K562 (cell line): Measurements from ENCODE around the gene PHTF1. TPM values are rescaled to one million over a fixed set of nuclear protein-coding genes. Genes with fewer than 3 reads are reported as not detected.
A peak's percentile ranks its signal among the peaks of the same experiment; 100 is the strongest.

Source experiments
- ARNT ChIP-seq, 2 experiments: fragments of 450-650 bp; IDR thresholded peaks; 2 replicates each; pipeline ENCODE4 v1.6.1; 2016; ENCODE audit warnings: mild to moderate bottlenecking in 1 of 2
- BCOR ChIP-seq: fragments of 450-650 bp; IDR thresholded peaks from 2 replicates; pipeline ENCODE4 v1.6.1; 2016
- CBFA2T2 ChIP-seq: fragments of 450-650 bp; conservative IDR thresholded peaks from 2 replicates; pipeline ENCODE4 v1.6.1; 2017; ENCODE audit warnings: mild to moderate bottlenecking
- CBFB ChIP-seq: sonication (generic); formaldehyde crosslinking; IDR thresholded peaks from 2 replicates; pipeline ENCODE4 v1.4.0; 2020; ENCODE audit warnings: mild to moderate bottlenecking, missing genetic modification reagents
- ELF2 ChIP-seq: fragments of 250-450 bp; sonication (Bioruptor Pico); IDR thresholded peaks from 2 replicates; pipeline ENCODE4 v1.5.0; 2021; ENCODE audit warnings: mild to moderate bottlenecking
- MTA2 ChIP-seq: fragments of 450-650 bp; IDR thresholded peaks from 2 replicates; pipeline ENCODE4 v1.6.1; 2016; ENCODE audit warnings: low read depth
- RCOR1 ChIP-seq, 2 experiments: IDR thresholded peaks; 2 replicates each; pipeline ENCODE4 v1.6.1; 2012; ENCODE audit warnings: low read depth in 2 of 2, low read length in 2 of 2, borderline replicate concordance in 1 of 2, improper control_type of control experiment in 1 of 2
- STAT5A ChIP-seq: IDR thresholded peaks from 2 replicates; pipeline ENCODE4 v1.6.1; 2012; ENCODE audit warnings: low read length, inconsistent platforms, borderline replicate concordance
- TAL1 ChIP-seq: fragments of 450-650 bp; IDR thresholded peaks from 2 replicates; pipeline ENCODE4 v1.6.1; 2016; ENCODE audit warnings: mild to moderate bottlenecking
- TEAD4 ChIP-seq, 2 experiments: sonication (generic) in 1 of 2; formaldehyde crosslinking in 1 of 2; IDR thresholded peaks; 2 replicates each; pipeline versions ENCODE4 v1.6.1 to v1.8.0; 2012 to 2022; ENCODE audit warnings: borderline replicate concordance in 1 of 2, inconsistent platforms in 1 of 2, low read length in 1 of 2, mild to moderate bottlenecking in 1 of 2, missing genetic modification reagents in 1 of 2
- THRAP3 ChIP-seq: fragments of 450-650 bp; IDR thresholded peaks from 2 replicates; pipeline ENCODE4 v1.6.1; 2016; ENCODE audit warnings: mild to moderate bottlenecking, inconsistent platforms, borderline replicate concordance
- ZNF445 ChIP-seq: fragments of 250-450 bp; sonication (Bioruptor Pico); IDR thresholded peaks from 2 replicates; pipeline ENCODE4 v1.4.0; 2020; ENCODE audit warnings: low read depth, mild to moderate bottlenecking, moderate library complexity
- ZNF77 ChIP-seq: fragments of 250-450 bp; sonication (Bioruptor Pico); IDR thresholded peaks from 2 replicates; pipeline ENCODE4 v1.5.0; 2020
- ZNF778 ChIP-seq: fragments of 450-650 bp; formaldehyde crosslinking; IDR thresholded peaks from 2 replicates; pipeline ENCODE4 v1.4.0; 2020; ENCODE audit warnings: mild to moderate bottlenecking, moderate library complexity
- polyA plus RNA-seq, 8 experiments: library from polyadenylated mRNA; depleted of rRNA in 4 of 8; stranded (reverse) in 5 of 8; unstranded in 3 of 8; fragments of >200 nt; fragmentation: Nextera tagmentation in 2 of 8; fragmentation: Illumina TruSeq in 1 of 8; extraction: Ambion mirVana in 2 of 8; extraction: Trizol in 1 of 8; gene quantifications; 2 replicates each; pipeline versions ENCODE4 v1.2.1 to v1.2.3, GENCODE V29; 2011 to 2014; ENCODE audit warnings: inconsistent platforms in 1 of 8, missing spikeins in 1 of 8
- total RNA-seq, 7 experiments: library from RNA; depleted of rRNA in 6 of 7; stranded (reverse); fragments of >200 nt in 6 of 7; fragmentation: Illumina TruSeq in 2 of 7; extraction: Trizol in 2 of 7; gene quantifications; 2 replicates each; pipeline versions ENCODE4 v1.2.1 to v1.2.3, GENCODE V29; 2011 to 2021; ENCODE audit warnings: low replicate concordance in 1 of 7
- TF ChIP-seq, protein P1 (sequence below): fragments of 450-650 bp; IDR thresholded peaks from 2 replicates; pipeline ENCODE4 v1.6.1; 2017; ENCODE audit warnings: antibody characterized with exemption, mild to moderate bottlenecking
- TF ChIP-seq, protein P2 (sequence below): fragments of 250-450 bp; sonication (Bioruptor Pico); IDR thresholded peaks from 2 replicates; pipeline ENCODE4 v1.5.0; 2021; ENCODE audit warnings: mild to moderate bottlenecking, borderline replicate concordance
- TF ChIP-seq, protein P3 (sequence below): fragments of 250-450 bp; sonication (Bioruptor Pico); IDR thresholded peaks from 2 replicates; pipeline ENCODE4 v1.8.0; 2022; ENCODE audit warnings: moderate library complexity, mild to moderate bottlenecking, inconsistent platforms
- TF ChIP-seq, protein P4 (sequence below), 2 experiments: fragments of 150-350 bp in 1 of 2; IDR thresholded peaks; 2 replicates each; pipeline ENCODE4 v1.6.1; 2012 to 2016; ENCODE audit warnings: low read depth in 2 of 2, low read length in 2 of 2, mild to moderate bottlenecking in 1 of 2, moderate library complexity in 1 of 2

PHTF1 gene
- total and polyA plus RNA-seq, 9 of the 15 experiments (the other 6 are each of a cell fraction or from before 2014, with no cell fraction given): 8.4 to 36.2 (median 23.0) TPM

DNA sequence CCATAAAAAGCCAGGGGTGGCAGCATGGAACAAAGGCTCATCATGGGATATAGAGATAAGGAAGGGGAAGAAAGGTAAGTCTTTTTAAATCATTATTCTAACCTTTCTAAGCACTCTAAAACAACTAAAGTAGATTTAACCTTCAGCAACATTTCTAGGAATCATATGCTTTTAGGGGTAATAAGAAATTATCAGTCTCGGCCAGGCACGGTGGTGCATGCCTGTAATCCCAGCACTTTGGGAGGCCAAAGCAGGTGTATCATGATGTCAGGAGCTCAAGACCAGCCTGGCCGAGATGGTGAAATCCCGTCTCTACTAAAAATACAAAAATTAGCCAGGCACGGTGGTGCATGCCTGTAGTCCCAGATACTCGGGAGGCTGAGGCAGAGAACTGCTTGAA is 20.3 kb upstream of the PHTF1 start (continued):
- TF ChIP-seq ZNF77: no peak
- TF ChIP-seq, protein P1, sequence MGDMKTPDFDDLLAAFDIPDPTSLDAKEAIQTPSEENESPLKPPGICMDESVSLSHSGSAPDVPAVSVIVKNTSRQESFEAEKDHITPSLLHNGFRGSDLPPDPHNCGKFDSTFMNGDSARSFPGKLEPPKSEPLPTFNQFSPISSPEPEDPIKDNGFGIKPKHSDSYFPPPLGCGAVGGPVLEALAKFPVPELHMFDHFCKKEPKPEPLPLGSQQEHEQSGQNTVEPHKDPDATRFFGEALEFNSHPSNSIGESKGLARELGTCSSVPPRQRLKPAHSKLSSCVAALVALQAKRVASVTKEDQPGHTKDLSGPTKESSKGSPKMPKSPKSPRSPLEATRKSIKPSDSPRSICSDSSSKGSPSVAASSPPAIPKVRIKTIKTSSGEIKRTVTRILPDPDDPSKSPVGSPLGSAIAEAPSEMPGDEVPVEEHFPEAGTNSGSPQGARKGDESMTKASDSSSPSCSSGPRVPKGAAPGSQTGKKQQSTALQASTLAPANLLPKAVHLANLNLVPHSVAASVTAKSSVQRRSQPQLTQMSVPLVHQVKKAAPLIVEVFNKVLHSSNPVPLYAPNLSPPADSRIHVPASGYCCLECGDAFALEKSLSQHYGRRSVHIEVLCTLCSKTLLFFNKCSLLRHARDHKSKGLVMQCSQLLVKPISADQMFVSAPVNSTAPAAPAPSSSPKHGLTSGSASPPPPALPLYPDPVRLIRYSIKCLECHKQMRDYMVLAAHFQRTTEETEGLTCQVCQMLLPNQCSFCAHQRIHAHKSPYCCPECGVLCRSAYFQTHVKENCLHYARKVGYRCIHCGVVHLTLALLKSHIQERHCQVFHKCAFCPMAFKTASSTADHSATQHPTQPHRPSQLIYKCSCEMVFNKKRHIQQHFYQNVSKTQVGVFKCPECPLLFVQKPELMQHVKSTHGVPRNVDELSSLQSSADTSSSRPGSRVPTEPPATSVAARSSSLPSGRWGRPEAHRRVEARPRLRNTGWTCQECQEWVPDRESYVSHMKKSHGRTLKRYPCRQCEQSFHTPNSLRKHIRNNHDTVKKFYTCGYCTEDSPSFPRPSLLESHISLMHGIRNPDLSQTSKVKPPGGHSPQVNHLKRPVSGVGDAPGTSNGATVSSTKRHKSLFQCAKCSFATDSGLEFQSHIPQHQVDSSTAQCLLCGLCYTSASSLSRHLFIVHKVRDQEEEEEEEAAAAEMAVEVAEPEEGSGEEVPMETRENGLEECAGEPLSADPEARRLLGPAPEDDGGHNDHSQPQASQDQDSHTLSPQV: no peak
- TF ChIP-seq MTA2: peak; percentile 36; the same call in 1 of the 2 replicates
- TF ChIP-seq ELF2 (CRISPR knock-in tag): no peak
- TF ChIP-seq CBFA2T2: peak; percentile 67
- peak; percentile 52; the same call in 1 of the 2 replicates for TF ChIP-seq TEAD4 (IDR thresholded peaks at IDR 0.05; ENCODE audit: low read length)
- no peak for TF ChIP-seq TEAD4 (CRISPR knock-in tag; IDR thresholded peaks at IDR 0.05; ENCODE audit: borderline replicate concordance)
- 0 out of 4 replicates have a peak, but pooled peaks of 1 of the 2 experiments have one; percentile 54 for TF ChIP-seq ARNT (IDR thresholded peaks at IDR 0.05)
- TF ChIP-seq BCOR: peak; percentile 17; the same call in 1 of the 2 replicates
- TF ChIP-seq THRAP3: no peak
- TF ChIP-seq RCOR1 (IDR thresholded peaks at IDR 0.05; ENCODE audit: borderline replicate concordance in 1 of 2, low read depth in 2 of 2, low read length in 2 of 2): 0 out of 4 replicates have a peak, but pooled peaks of 1 of the 2 experiments have one; percentile 37
- TF ChIP-seq, protein P2, sequence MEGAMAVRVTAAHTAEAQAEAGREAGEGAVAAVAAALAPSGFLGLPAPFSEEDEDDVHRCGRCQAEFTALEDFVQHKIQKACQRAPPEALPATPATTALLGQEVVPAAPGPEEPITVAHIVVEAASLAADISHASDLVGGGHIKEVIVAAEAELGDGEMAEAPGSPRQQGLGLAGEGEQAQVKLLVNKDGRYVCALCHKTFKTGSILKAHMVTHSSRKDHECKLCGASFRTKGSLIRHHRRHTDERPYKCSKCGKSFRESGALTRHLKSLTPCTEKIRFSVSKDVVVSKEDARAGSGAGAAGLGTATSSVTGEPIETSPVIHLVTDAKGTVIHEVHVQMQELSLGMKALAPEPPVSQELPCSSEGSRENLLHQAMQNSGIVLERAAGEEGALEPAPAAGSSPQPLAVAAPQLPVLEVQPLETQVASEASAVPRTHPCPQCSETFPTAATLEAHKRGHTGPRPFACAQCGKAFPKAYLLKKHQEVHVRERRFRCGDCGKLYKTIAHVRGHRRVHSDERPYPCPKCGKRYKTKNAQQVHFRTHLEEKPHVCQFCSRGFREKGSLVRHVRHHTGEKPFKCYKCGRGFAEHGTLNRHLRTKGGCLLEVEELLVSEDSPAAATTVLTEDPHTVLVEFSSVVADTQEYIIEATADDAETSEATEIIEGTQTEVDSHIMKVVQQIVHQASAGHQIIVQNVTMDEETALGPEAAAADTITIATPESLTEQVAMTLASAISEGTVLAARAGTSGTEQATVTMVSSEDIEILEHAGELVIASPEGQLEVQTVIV (CRISPR knock-in tag): no peak
- TF ChIP-seq TAL1: peak; percentile 78
- TF ChIP-seq, protein P3, sequence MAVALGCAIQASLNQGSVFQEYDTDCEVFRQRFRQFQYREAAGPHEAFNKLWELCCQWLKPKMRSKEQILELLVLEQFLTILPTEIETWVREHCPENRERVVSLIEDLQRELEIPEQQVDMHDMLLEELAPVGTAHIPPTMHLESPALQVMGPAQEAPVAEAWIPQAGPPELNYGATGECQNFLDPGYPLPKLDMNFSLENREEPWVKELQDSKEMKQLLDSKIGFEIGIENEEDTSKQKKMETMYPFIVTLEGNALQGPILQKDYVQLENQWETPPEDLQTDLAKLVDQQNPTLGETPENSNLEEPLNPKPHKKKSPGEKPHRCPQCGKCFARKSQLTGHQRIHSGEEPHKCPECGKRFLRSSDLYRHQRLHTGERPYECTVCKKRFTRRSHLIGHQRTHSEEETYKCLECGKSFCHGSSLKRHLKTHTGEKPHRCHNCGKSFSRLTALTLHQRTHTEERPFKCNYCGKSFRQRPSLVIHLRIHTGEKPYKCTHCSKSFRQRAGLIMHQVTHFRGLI (CRISPR knock-in tag): no peak
- no peak for TF ChIP-seq CBFB (CRISPR knock-in tag)
- TF ChIP-seq ZNF445 (CRISPR knock-in tag): no peak
- TF ChIP-seq ZNF778 (CRISPR knock-in tag): no peak
- peak; percentile 27; the same call in 1 of the 2 replicates for TF ChIP-seq STAT5A
- TF ChIP-seq, protein P4, sequence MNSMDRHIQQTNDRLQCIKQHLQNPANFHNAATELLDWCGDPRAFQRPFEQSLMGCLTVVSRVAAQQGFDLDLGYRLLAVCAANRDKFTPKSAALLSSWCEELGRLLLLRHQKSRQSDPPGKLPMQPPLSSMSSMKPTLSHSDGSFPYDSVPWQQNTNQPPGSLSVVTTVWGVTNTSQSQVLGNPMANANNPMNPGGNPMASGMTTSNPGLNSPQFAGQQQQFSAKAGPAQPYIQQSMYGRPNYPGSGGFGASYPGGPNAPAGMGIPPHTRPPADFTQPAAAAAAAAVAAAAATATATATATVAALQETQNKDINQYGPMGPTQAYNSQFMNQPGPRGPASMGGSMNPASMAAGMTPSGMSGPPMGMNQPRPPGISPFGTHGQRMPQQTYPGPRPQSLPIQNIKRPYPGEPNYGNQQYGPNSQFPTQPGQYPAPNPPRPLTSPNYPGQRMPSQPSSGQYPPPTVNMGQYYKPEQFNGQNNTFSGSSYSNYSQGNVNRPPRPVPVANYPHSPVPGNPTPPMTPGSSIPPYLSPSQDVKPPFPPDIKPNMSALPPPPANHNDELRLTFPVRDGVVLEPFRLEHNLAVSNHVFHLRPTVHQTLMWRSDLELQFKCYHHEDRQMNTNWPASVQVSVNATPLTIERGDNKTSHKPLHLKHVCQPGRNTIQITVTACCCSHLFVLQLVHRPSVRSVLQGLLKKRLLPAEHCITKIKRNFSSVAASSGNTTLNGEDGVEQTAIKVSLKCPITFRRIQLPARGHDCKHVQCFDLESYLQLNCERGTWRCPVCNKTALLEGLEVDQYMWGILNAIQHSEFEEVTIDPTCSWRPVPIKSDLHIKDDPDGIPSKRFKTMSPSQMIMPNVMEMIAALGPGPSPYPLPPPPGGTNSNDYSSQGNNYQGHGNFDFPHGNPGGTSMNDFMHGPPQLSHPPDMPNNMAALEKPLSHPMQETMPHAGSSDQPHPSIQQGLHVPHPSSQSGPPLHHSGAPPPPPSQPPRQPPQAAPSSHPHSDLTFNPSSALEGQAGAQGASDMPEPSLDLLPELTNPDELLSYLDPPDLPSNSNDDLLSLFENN (IDR thresholded peaks at IDR 0.05; ENCODE audit: low read depth in 2 of 2, low read length in 2 of 2): no peak
